GM12878 (cell line): ENCODE measurements around the gene CMSS1. TPM values are rescaled to one million over a fixed set of nuclear protein-coding genes. Genes with fewer than 3 reads are reported as not detected.

Experiments
- ATAC-seq: fragments of 200-7000 bp; cut with Tn5 transposase; 3 replicates; pipeline ENCODE4 v1.9.1; 2020; ENCODE audit warnings: mild to moderate bottlenecking, moderate library complexity
- BruUV-seq: library from RNA; stranded (reverse); fragments of 400-500 nt; replicated peaks from 2 replicates; lab custom pipeline; 2021; lab: Mats Ljungman, UMichigan
- CTCF ChIA-PET: fragments of 300-600 bp; sonication (Branson Sonifier 250); formaldehyde crosslinking; extraction: SDS; loops from one replicate; lab custom pipeline; 2021; ENCODE audit warnings: inconsistent platforms; lab: Yijun Ruan, JAX
- POLR2A ChIA-PET: fragments of 350-600 bp; formaldehyde crosslinking; extraction: SDS; loops from one replicate; lab custom pipeline; 2021; ENCODE audit warnings: inconsistent platforms; lab: Charles Lee
- RAD21 ChIA-PET: fragments of 300-600 bp; sonication (Branson Sonifier 250); formaldehyde crosslinking; loops from one replicate; lab custom pipeline; 2023; ENCODE audit warnings: antibody characterized with exemption; ENCODE audit not compliant: unreplicated experiment; lab: Charles Lee
- SMC1A ChIA-PET: fragments of 300-600 bp; sonication (Branson Sonifier 250); formaldehyde crosslinking; loops from one replicate; lab custom pipeline; 2023; ENCODE audit not compliant: unreplicated experiment, uncharacterized antibody; lab: Charles Lee
- DNase-seq: peaks from one replicate; pipeline ENCODE4 v3.0.0-alpha.2; 2011; ENCODE audit warnings: low read depth, low spot score
- FAIRE-seq: peaks from 3 replicates; lab custom pipeline; 2011; peaks lifted over from hg19 to GRCh38; lab: Jason Lieb, UNC
- H2AFZ ChIP-seq: 2 replicates; pipeline ENCODE4 v1.6.0; 2011; ENCODE audit warnings: low read depth, low read length, control low read depth; ENCODE audit not compliant: control insufficient read depth
- H3K27ac ChIP-seq: 2 replicates; pipeline ENCODE4 v1.5.1; 2011; ENCODE audit warnings: control low read depth; ENCODE audit not compliant: control insufficient read depth, insufficient read depth
- H3K27me3 ChIP-seq, 2 experiments: replicated peaks in 1 of 2; 2 replicates each; pipeline versions ENCODE4 v1.6.0 to v1.6.1; 2011; ENCODE audit warnings: low read length in 1 of 2; ENCODE audit not compliant: control insufficient read depth in 2 of 2, insufficient read depth in 2 of 2
- H3K36me3 ChIP-seq, 2 experiments: 2 replicates each; pipeline ENCODE4 v1.5.1; 2011; ENCODE audit warnings: low read length in 1 of 2; ENCODE audit not compliant: control insufficient read depth in 2 of 2, insufficient read depth in 2 of 2
- H3K4me1 ChIP-seq: 2 replicates; pipeline ENCODE4 v1.6.1; 2011; ENCODE audit warnings: mild to moderate bottlenecking, low read length, moderate library complexity, mixed read lengths; ENCODE audit not compliant: control insufficient read depth, insufficient read depth
- H3K4me2 ChIP-seq: 2 replicates; pipeline ENCODE4 v1.6.0; 2011; ENCODE audit warnings: control low read depth; ENCODE audit not compliant: control insufficient read depth, insufficient read depth
- H3K4me3 ChIP-seq: fragments of 200-600 bp; sonication (generic); 2 replicates; pipeline ENCODE4 v1.5.1; 2016
- H3K79me2 ChIP-seq: 2 replicates; pipeline ENCODE4 v1.6.0; 2011; ENCODE audit warnings: low read length; ENCODE audit not compliant: control insufficient read depth, insufficient read depth
- H3K9ac ChIP-seq: 2 replicates; pipeline ENCODE4 v1.8.0; 2011; ENCODE audit warnings: low read length, control low read depth, mixed read lengths; ENCODE audit not compliant: control insufficient read depth, insufficient read depth
- H3K9me3 ChIP-seq: replicated peaks from 3 replicates; pipeline ENCODE4 v1.5.1; 2011; ENCODE audit warnings: mild to moderate bottlenecking, low read length; ENCODE audit not compliant: control insufficient read depth, insufficient read depth
- H4K20me1 ChIP-seq: 2 replicates; pipeline ENCODE4 v1.6.0; 2011; ENCODE audit not compliant: control insufficient read depth, insufficient read depth
- GABPA ChIP-seq: IDR thresholded peaks from 2 replicates; pipeline ENCODE4 v1.6.1; 2014; ENCODE audit warnings: antibody characterized with exemption, low read depth, mild to moderate bottlenecking, inconsistent platforms
- KDM1A ChIP-seq: fragments of 200-600 bp; sonication (generic); IDR thresholded peaks from 2 replicates; pipeline ENCODE4 v1.6.1; 2016; ENCODE audit warnings: borderline replicate concordance
- NFYA ChIP-seq: IDR thresholded peaks from 2 replicates; pipeline ENCODE4 v1.6.1; 2011; ENCODE audit warnings: low read depth, mild to moderate bottlenecking, low read length, improper control_type of control experiment, borderline replicate concordance
- STAT1 ChIP-seq: fragments of 450-650 bp; conservative IDR thresholded peaks from 2 replicates; pipeline ENCODE4 v1.6.1; 2014; ENCODE audit warnings: antibody characterized with exemption, mild to moderate bottlenecking
- whole genome bisulfite sequencing: methylation state at CpG from one replicate; pipeline ENCODE4 v1.1.6; 2016; ENCODE audit warnings: low lambda C conversion rate; ENCODE audit not compliant: insufficient replicate concordance, insufficient coverage; ENCODE audit errors: missing lambda C conversion rate; 5-methylcytosine and 5-hydroxymethylcytosine counted together
- in situ Hi-C: fragments of 300-500 bp; cut with MboI; formaldehyde crosslinking; loops from 9 replicates; pipeline ENCODE4 v1.14.3; 2018; ENCODE audit warnings: mixed read lengths
- intact Hi-C: fragments of 100-400 bp; cut with micrococcal nuclease; formaldehyde crosslinking; loops from one replicate; pipeline ENCODE4 v1.14.2; 2022; ENCODE audit not compliant: unreplicated experiment
- polyA plus RNA-seq, 11 experiments: library from polyadenylated mRNA; depleted of rRNA in 4 of 11; unstranded in 6 of 11; stranded (reverse) in 5 of 11; fragments of >200 nt; fragmentation: Nextera tagmentation in 4 of 11; fragmentation: Illumina TruSeq in 1 of 11; extraction: Ambion mirVana in 4 of 11; extraction: Trizol in 1 of 11; gene quantifications; 1 replicate in 1 of 11; 2 replicates in 10 of 11; pipeline versions ENCODE4 v1.2.1 to v1.2.3, GENCODE V29; 2011 to 2016; ENCODE audit warnings: inconsistent platforms in 2 of 11, missing spikeins in 2 of 11, low read depth in 1 of 11
- total RNA-seq, 4 experiments: library from RNA; depleted of rRNA in 3 of 4; stranded (reverse); fragments of >200 nt in 3 of 4; fragmentation: Illumina TruSeq in 1 of 4; extraction: Trizol in 1 of 4; gene quantifications; 2 replicates each; pipeline versions ENCODE4 v1.2.1 to v1.2.3, GENCODE V29; 2013 to 2021
- TF ChIP-seq, protein P1 (sequence below): fragments of 150-350 bp; IDR thresholded peaks from 2 replicates; pipeline ENCODE4 v1.6.1; 2016; ENCODE audit warnings: low read depth, low read length
- TF ChIP-seq, protein P2 (sequence below): fragments of 450-650 bp; IDR thresholded peaks from 2 replicates; pipeline ENCODE4 v1.6.1; 2017; ENCODE audit warnings: mild to moderate bottlenecking, moderate library complexity

CMSS1 gene
- total and polyA plus RNA-seq, 10 of the 15 experiments (the other 5 are each of a cell fraction or from before 2014, with no cell fraction given), result 31.0 to 118 (median 70.1) TPM

DNA sequence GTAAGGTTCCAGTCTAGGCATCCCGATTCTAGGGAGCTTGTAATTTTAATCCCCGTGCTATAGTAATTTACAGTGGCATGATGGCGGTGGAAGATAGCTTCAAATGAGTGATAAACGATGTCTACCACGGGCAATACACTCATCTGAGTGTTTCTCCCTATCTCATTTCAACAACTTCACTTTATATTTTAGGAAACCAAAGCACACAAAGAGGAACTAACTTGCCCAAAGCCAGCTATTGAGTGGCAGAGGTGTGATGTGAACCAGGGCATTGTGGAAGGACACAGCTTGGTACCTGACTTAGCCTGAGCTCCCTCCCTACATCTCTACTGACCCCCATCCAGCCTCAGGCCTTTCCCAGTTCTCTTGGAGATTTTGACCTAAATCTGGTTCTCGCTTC is 313.6 kb downstream of the CMSS1 start (continued):
- TF ChIP-seq NFYA (no peak), KDM1A (no peak)

DNA sequence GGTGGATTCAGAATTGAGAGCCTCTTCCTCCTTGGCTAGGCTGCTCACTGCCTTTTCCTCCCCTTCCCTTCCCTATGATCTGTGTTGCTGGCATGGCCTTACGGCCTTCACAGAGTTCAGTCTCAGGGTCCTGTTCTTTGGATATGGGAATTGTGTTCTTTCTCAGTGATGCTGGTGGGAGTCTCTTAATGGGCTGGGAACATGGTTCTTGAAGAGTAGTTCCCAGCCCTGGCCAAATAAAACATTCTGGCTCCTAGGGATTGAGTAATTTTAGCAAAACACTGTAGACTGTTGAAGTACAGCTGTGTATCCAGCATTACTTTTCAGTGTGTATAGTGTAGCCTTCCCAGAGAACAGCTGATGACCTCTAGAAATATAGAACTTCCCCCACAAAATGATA is 319.3 kb downstream of the CMSS1 start:
- Histone ChIP-seq H3K27ac (no peak overlapping the region), H4K20me1 (no peaks in the 10 kb centered on the region), H3K9me3 (no peaks in the 10 kb centered on the region), H3K4me1 (no peaks in the 10 kb centered on the region), H3K4me3 (no peak overlapping the region), H3K9ac (no peak overlapping the region), H2AFZ (no peak overlapping the region), H3K27me3 (no peaks in the 10 kb centered on the region), H3K79me2 (no peaks in the 10 kb centered on the region), H3K4me2 (no peak overlapping the region), H3K36me3 (no peaks in the 10 kb centered on the region)
- ATAC-seq (no peak), DNase-seq (no peak), FAIRE-seq (no peak)
- RAD21 ChIA-PET, result no interaction called here
- whole genome bisulfite sequencing, result 100% methylated on average over 1 of the region's 1 CpG
- in situ Hi-C loops (no loop called here), intact Hi-C loops (no loop called here)
- BruUV-seq, result no TSS peak
- POLR2A ChIA-PET, result interaction anchor here (0.6 kb wide), 1 partner anchor 591 kb away, joined by 3 read pairs; no protein-coding TSS in a partner anchor
- SMC1A ChIA-PET, result interaction anchor here (1.0 to 1.6 kb wide), 2 partner anchors 15 to 293 kb away, joined by 3 to 4 read pairs; no protein-coding TSS in a partner anchor
- CTCF ChIA-PET, result interaction anchor here (0.7 to 1.3 kb wide), 3 partner anchors 12 to 294 kb away, joined by 3 to 4 read pairs (median 3); no protein-coding TSS in a partner anchor
- TF ChIP-seq, protein P1, sequence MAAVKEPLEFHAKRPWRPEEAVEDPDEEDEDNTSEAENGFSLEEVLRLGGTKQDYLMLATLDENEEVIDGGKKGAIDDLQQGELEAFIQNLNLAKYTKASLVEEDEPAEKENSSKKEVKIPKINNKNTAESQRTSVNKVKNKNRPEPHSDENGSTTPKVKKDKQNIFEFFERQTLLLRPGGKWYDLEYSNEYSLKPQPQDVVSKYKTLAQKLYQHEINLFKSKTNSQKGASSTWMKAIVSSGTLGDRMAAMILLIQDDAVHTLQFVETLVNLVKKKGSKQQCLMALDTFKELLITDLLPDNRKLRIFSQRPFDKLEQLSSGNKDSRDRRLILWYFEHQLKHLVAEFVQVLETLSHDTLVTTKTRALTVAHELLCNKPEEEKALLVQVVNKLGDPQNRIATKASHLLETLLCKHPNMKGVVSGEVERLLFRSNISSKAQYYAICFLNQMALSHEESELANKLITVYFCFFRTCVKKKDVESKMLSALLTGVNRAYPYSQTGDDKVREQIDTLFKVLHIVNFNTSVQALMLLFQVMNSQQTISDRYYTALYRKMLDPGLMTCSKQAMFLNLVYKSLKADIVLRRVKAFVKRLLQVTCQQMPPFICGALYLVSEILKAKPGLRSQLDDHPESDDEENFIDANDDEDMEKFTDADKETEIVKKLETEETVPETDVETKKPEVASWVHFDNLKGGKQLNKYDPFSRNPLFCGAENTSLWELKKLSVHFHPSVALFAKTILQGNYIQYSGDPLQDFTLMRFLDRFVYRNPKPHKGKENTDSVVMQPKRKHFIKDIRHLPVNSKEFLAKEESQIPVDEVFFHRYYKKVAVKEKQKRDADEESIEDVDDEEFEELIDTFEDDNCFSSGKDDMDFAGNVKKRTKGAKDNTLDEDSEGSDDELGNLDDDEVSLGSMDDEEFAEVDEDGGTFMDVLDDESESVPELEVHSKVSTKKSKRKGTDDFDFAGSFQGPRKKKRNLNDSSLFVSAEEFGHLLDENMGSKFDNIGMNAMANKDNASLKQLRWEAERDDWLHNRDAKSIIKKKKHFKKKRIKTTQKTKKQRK, result no peak
- TF ChIP-seq, protein P2, sequence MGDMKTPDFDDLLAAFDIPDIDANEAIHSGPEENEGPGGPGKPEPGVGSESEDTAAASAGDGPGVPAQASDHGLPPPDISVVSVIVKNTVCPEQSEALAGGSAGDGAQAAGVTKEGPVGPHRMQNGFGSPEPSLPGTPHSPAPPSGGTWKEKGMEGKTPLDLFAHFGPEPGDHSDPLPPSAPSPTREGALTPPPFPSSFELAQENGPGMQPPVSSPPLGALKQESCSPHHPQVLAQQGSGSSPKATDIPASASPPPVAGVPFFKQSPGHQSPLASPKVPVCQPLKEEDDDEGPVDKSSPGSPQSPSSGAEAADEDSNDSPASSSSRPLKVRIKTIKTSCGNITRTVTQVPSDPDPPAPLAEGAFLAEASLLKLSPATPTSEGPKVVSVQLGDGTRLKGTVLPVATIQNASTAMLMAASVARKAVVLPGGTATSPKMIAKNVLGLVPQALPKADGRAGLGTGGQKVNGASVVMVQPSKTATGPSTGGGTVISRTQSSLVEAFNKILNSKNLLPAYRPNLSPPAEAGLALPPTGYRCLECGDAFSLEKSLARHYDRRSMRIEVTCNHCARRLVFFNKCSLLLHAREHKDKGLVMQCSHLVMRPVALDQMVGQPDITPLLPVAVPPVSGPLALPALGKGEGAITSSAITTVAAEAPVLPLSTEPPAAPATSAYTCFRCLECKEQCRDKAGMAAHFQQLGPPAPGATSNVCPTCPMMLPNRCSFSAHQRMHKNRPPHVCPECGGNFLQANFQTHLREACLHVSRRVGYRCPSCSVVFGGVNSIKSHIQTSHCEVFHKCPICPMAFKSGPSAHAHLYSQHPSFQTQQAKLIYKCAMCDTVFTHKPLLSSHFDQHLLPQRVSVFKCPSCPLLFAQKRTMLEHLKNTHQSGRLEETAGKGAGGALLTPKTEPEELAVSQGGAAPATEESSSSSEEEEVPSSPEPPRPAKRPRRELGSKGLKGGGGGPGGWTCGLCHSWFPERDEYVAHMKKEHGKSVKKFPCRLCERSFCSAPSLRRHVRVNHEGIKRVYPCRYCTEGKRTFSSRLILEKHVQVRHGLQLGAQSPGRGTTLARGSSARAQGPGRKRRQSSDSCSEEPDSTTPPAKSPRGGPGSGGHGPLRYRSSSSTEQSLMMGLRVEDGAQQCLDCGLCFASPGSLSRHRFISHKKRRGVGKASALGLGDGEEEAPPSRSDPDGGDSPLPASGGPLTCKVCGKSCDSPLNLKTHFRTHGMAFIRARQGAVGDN, result no peak
- no peak for TF ChIP-seq GABPA
- TF ChIP-seq STAT1, result no peak
